ENCODE results near the gene IGFBPL1. TPM values are rescaled to one million over a fixed set of nuclear protein-coding genes. Genes with fewer than 3 reads are reported as not detected.
"Not testable (repeated sequence)": the region's sequence is repeated elsewhere in the genome, so short reads cannot be mapped to it uniquely, and the experiment has no call there.

The IGFBPL1 gene
- total RNA-seq, 2 experiments from 2014 or later, result not detected

- Histone ChIP-seq H3K27ac (ENCODE audit: low read depth, low read length, poor library complexity, severe bottlenecking) (no peak overlapping the region), H3K4me3 (ENCODE audit: low read depth, low read length, poor library complexity, severe bottlenecking) (no peak overlapping the region), H3K9me2 (ENCODE audit: insufficient read depth, low read length) (no peaks in the 10 kb centered on the region), H2AFZ (ENCODE audit: low read length) (no peak overlapping the region), H3K36me3 (ENCODE audit: insufficient read depth, low read length) (no peaks in the 10 kb centered on the region), H3K4me2 (ENCODE audit: low read length) (no peak overlapping the region), H4K20me1 (ENCODE audit: insufficient read depth, low read length) (no peaks in the 10 kb centered on the region), H3K79me2 (ENCODE audit: insufficient read depth, low read depth, low read length) (no peaks in the 10 kb centered on the region), H3K9me3 (ENCODE audit: low read length) (no peaks in the 10 kb centered on the region), H3K4me1 (ENCODE audit: insufficient read depth, low read length, poor library complexity, severe bottlenecking) (no peaks in the 10 kb centered on the region)
- intact Hi-C loops (cut with micrococcal nuclease; ENCODE audit: unreplicated experiment), result no loop called here
- ChIA-PET CTCF (ENCODE audit: unreplicated experiment) (no interaction called here), POLR2A (no interaction called here)
- no TSS peak for BruUV-seq (replicated peaks)
- no peak for DNase-seq (ENCODE audit: low spot score)
- TF ChIP-seq, protein P1, sequence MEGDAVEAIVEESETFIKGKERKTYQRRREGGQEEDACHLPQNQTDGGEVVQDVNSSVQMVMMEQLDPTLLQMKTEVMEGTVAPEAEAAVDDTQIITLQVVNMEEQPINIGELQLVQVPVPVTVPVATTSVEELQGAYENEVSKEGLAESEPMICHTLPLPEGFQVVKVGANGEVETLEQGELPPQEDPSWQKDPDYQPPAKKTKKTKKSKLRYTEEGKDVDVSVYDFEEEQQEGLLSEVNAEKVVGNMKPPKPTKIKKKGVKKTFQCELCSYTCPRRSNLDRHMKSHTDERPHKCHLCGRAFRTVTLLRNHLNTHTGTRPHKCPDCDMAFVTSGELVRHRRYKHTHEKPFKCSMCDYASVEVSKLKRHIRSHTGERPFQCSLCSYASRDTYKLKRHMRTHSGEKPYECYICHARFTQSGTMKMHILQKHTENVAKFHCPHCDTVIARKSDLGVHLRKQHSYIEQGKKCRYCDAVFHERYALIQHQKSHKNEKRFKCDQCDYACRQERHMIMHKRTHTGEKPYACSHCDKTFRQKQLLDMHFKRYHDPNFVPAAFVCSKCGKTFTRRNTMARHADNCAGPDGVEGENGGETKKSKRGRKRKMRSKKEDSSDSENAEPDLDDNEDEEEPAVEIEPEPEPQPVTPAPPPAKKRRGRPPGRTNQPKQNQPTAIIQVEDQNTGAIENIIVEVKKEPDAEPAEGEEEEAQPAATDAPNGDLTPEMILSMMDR (conservative IDR thresholded peaks at IDR 0.05; ENCODE audit: low read length), result no peak
- TF ChIP-seq EZH2phosphoT487 (IDR thresholded peaks at IDR 0.05; ENCODE audit: borderline replicate concordance, low read depth, low read length), result no peak
Measured at GRCh38 chr9:38380230-38380871, 43.9 kb downstream of the IGFBPL1 start.

GRCh38 chr9:38377336-38378083, 46.7 kb downstream of the IGFBPL1 start:
- H4K20me1 ChIP-seq (ENCODE audit: insufficient read depth, low read length); POLR2A ChIA-PET; CTCF ChIA-PET (ENCODE audit: unreplicated experiment); H3K27ac ChIP-seq (ENCODE audit: low read depth, low read length, poor library complexity, severe bottlenecking); H3K9me3 ChIP-seq (ENCODE audit: low read length); DNase-seq (ENCODE audit: low spot score); H3K4me1 ChIP-seq (ENCODE audit: insufficient read depth, low read length, poor library complexity, severe bottlenecking); H3K4me3 ChIP-seq (ENCODE audit: low read depth, low read length, poor library complexity, severe bottlenecking); H2AFZ ChIP-seq (ENCODE audit: low read length); H3K4me2 ChIP-seq (ENCODE audit: low read length); H3K79me2 ChIP-seq (ENCODE audit: insufficient read depth, low read depth, low read length); BruUV-seq (replicated peaks); intact Hi-C loops (cut with micrococcal nuclease; ENCODE audit: unreplicated experiment); H3K36me3 ChIP-seq (ENCODE audit: insufficient read depth, low read length); H3K9me2 ChIP-seq (ENCODE audit: insufficient read depth, low read length): not testable (repeated sequence)

- BruUV-seq (replicated peaks), result no TSS peak
- CTCF ChIA-PET (ENCODE audit: unreplicated experiment), result no interaction called here
- Histone ChIP-seq H4K20me1 (ENCODE audit: insufficient read depth, low read length) (no peaks in the 10 kb centered on the region), H3K27ac (ENCODE audit: low read depth, low read length, poor library complexity, severe bottlenecking) (no peak overlapping the region), H3K4me3 (ENCODE audit: low read depth, low read length, poor library complexity, severe bottlenecking) (no peak overlapping the region), H3K9me2 (ENCODE audit: insufficient read depth, low read length) (no peaks in the 10 kb centered on the region), H3K9me3 (ENCODE audit: low read length) (no peaks in the 10 kb centered on the region), H3K4me1 (ENCODE audit: insufficient read depth, low read length, poor library complexity, severe bottlenecking) (no peaks in the 10 kb centered on the region), H3K36me3 (ENCODE audit: insufficient read depth, low read length) (no peaks in the 10 kb centered on the region), H2AFZ (ENCODE audit: low read length) (no peak overlapping the region), H3K4me2 (ENCODE audit: low read length) (no peak overlapping the region), H3K79me2 (ENCODE audit: insufficient read depth, low read depth, low read length) (no peaks in the 10 kb centered on the region)
- TF ChIP-seq EZH2phosphoT487 (IDR thresholded peaks at IDR 0.05; ENCODE audit: borderline replicate concordance, low read depth, low read length), result no peak
- TF ChIP-seq, protein P1 (conservative IDR thresholded peaks at IDR 0.05; ENCODE audit: low read length), result no peak
- POLR2A ChIA-PET, result no interaction called here
- intact Hi-C loops (cut with micrococcal nuclease; ENCODE audit: unreplicated experiment), result no loop called here
- no peak for DNase-seq (ENCODE audit: low spot score)
Measured at GRCh38 chr9:38376021-38376670, 48.1 kb downstream of the IGFBPL1 start.
